ENCODE data around the gene GAB1. TPM values are rescaled to one million over a fixed set of nuclear protein-coding genes. Genes with fewer than 3 reads are reported as not detected.

GAB1 gene
- total and polyA plus RNA-seq, 12 donors, result 4.1 to 58.2 (median 29.0) TPM

- no peaks in the 10 kb centered on the region for H3K9me3 ChIP-seq (replicated peaks in 1 of 3)
- H3K36me3 ChIP-seq (replicated peaks in 1 of 2), result no peaks in the 10 kb centered on the region
- H3K4me3 ChIP-seq, result no peak overlapping the region
- DNase-seq, result no peak
- no peak overlapping the region for H3K27ac ChIP-seq
- H3K27me3 ChIP-seq, result no peaks in the 10 kb centered on the region
- no peaks in the 10 kb centered on the region for H3K4me1 ChIP-seq (replicated peaks in 1 of 2)
- intact Hi-C loops (cut with DNase I), result no loop called here
- no peak for TF ChIP-seq POLR2A (IDR thresholded peaks at IDR 0.05)
- TF ChIP-seq, protein P1, sequence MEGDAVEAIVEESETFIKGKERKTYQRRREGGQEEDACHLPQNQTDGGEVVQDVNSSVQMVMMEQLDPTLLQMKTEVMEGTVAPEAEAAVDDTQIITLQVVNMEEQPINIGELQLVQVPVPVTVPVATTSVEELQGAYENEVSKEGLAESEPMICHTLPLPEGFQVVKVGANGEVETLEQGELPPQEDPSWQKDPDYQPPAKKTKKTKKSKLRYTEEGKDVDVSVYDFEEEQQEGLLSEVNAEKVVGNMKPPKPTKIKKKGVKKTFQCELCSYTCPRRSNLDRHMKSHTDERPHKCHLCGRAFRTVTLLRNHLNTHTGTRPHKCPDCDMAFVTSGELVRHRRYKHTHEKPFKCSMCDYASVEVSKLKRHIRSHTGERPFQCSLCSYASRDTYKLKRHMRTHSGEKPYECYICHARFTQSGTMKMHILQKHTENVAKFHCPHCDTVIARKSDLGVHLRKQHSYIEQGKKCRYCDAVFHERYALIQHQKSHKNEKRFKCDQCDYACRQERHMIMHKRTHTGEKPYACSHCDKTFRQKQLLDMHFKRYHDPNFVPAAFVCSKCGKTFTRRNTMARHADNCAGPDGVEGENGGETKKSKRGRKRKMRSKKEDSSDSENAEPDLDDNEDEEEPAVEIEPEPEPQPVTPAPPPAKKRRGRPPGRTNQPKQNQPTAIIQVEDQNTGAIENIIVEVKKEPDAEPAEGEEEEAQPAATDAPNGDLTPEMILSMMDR (IDR thresholded peaks at IDR 0.05), result no peak
Measured at GRCh38 chr4:143313996-143314395, 22.7 kb upstream of the GAB1 start.

- no peaks in the 10 kb centered on the region for H3K36me3 ChIP-seq (replicated peaks in 1 of 2)
- H3K27ac ChIP-seq, result no peak overlapping the region
- TF ChIP-seq POLR2A (IDR thresholded peaks at IDR 0.05), result no peak
- TF ChIP-seq, protein P1 (IDR thresholded peaks at IDR 0.05), result no peak
- intact Hi-C loops (cut with DNase I), result no loop called here
- H3K4me3 ChIP-seq, result no peak overlapping the region
- no peak for DNase-seq
- no peaks in the 10 kb centered on the region for H3K9me3 ChIP-seq (replicated peaks in 1 of 3)
- 14 to 33% (median 26%) methylated on average over 1 of the region's 1 CpG for WGBS, 4 donors
- H3K4me1 ChIP-seq (replicated peaks in 1 of 2), result no peaks in the 10 kb centered on the region
- no peaks in the 10 kb centered on the region for H3K27me3 ChIP-seq
Measured at GRCh38 chr4:143320113-143320512, 16.6 kb upstream of the GAB1 start.

GRCh38 chr4:143326735-143327134, 9.9 kb upstream of the GAB1 start:
- 70 to 82% (median 73%) methylated on average over 4 of the region's 4 CpGs for WGBS, 4 donors
- H3K4me3 ChIP-seq, result no peak overlapping the region
- no peak for DNase-seq
- H3K27ac ChIP-seq, result no peak overlapping the region
- no peaks in the 10 kb centered on the region for H3K27me3 ChIP-seq
- no peaks in the 10 kb centered on the region for H3K4me1 ChIP-seq (replicated peaks in 1 of 2)
- intact Hi-C loops (cut with DNase I), result no loop called here
- no peaks in the 10 kb centered on the region for H3K9me3 ChIP-seq (replicated peaks in 1 of 3)
- no peak for TF ChIP-seq POLR2A (IDR thresholded peaks at IDR 0.05)
- TF ChIP-seq, protein P1 (IDR thresholded peaks at IDR 0.05), result no peak
- no peaks in the 10 kb centered on the region for H3K36me3 ChIP-seq (replicated peaks in 1 of 2)

DNA sequence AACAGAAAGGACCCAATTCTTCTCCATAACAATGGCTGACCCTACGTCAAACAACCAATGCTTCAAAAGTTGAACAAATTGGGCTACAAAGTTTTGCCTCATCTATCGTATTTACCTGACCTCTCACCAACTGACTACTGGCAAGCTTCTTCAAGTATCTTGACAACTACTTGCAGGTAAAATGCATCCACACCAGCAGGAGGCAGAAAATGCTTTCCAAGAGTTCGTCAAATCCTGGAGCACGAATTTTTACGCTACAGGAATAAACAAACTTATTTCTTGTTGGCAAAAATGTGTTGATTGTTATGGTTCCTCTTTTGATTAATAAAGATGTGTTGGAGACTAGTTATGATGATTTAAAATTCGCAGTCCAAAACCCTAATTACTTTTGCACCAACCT, 6.7 kb upstream of the GAB1 start:
- TF ChIP-seq, protein P1 (IDR thresholded peaks at IDR 0.05), result no peak
- no peak for TF ChIP-seq POLR2A (IDR thresholded peaks at IDR 0.05)
- no peaks in the 10 kb centered on the region for H3K27me3 ChIP-seq
- no peaks in the 10 kb centered on the region for H3K36me3 ChIP-seq (replicated peaks in 1 of 2)
- no peak overlapping the region for H3K27ac ChIP-seq
- H3K9me3 ChIP-seq (replicated peaks in 1 of 3), result no peaks in the 10 kb centered on the region
- intact Hi-C loops (cut with DNase I), result loop anchor here (10.0 kb wide), 3 partner anchors 65 to 135 kb away; no protein-coding TSS in a partner anchor
- no peak for DNase-seq
- H3K4me3 ChIP-seq, result no peak overlapping the region
- 87 to 88% (median 88%) methylated on average over 6 of the region's 6 CpGs for WGBS, 4 donors
- H3K4me1 ChIP-seq (replicated peaks in 1 of 2), result no peaks in the 10 kb centered on the region
